Heart left ventricle (tissue), 16 donors: ENCODE data around the gene FHL2. TPM values are rescaled to one million over a fixed set of nuclear protein-coding genes. Genes with fewer than 3 reads are reported as not detected.

ENCODE experiments used
- ATAC-seq, 4 donors: fragments of 200-7000 bp; cut with Tn5 transposase; one replicate each; pipeline ENCODE4 v1.9.1; 2020 to 2022; ENCODE audit warnings: moderate library complexity in 4 of 4, mild to moderate bottlenecking in 3 of 4, moderate number of reproducible peaks in 1 of 4
- DNase-seq, 5 donors: peaks; one replicate each; pipeline ENCODE4 v3.0.0-alpha.2; 2020
- H3K27ac ChIP-seq, 12 donors: fragments of 200-600 bp; sonication (generic) in 4 of 12; one replicate each; pipeline versions ENCODE4 v1.5.0 to v1.8.0; 2016 to 2022; ENCODE audit warnings: mild to moderate bottlenecking in 2 of 12
- H3K27me3 ChIP-seq, 9 donors: fragments of 200-600 bp; sonication (generic) in 2 of 9; one replicate each; pipeline versions ENCODE4 v1.5.1 to v1.8.0; 2016 to 2022; ENCODE audit warnings: mild to moderate bottlenecking in 3 of 9
- H3K36me3 ChIP-seq, 9 donors: fragments of 200-600 bp; sonication (generic) in 2 of 9; one replicate each; pipeline versions ENCODE4 v1.5.0 to v1.8.0; 2018 to 2022; ENCODE audit warnings: mild to moderate bottlenecking in 2 of 9
- H3K4me1 ChIP-seq, 12 donors: fragments of 200-600 bp; sonication (generic) in 4 of 12; one replicate each; pipeline versions ENCODE4 v1.5.0 to v1.8.0; 2016 to 2022; ENCODE audit warnings: mild to moderate bottlenecking in 3 of 12
- H3K4me3 ChIP-seq, 12 donors: fragments of 200-600 bp; sonication (generic) in 4 of 12; one replicate each; pipeline versions ENCODE4 v1.5.0 to v1.8.0; 2017 to 2022; ENCODE audit warnings: mild to moderate bottlenecking in 9 of 12, moderate library complexity in 4 of 12
- H3K9me3 ChIP-seq, 12 donors: fragments of 200-600 bp; sonication (generic) in 4 of 12; one replicate each; pipeline versions ENCODE4 v1.5.0 to v1.8.0; 2016 to 2022; ENCODE audit warnings: mild to moderate bottlenecking in 1 of 12
- CTCF ChIP-seq, 12 donors: fragments of 200-600 bp; sonication (generic) in 4 of 12; IDR thresholded peaks; one replicate each; pipeline versions ENCODE4 v1.5.0 to v1.8.0; 2018 to 2022; ENCODE audit warnings: antibody characterized with exemption in 12 of 12, mild to moderate bottlenecking in 5 of 12
- POLR2A ChIP-seq, 2 donors: fragments of 450-650 bp; IDR thresholded peaks; one replicate each; pipeline ENCODE4 v1.6.1; 2017; ENCODE audit warnings: antibody characterized with exemption in 2 of 2, mild to moderate bottlenecking in 2 of 2, moderate library complexity in 2 of 2
- WGBS, 4 donors: extraction: QIAGEN DNeasy Blood & Tissue Kit in 2 of 4; methylation state at CpG; one replicate each; pipeline versions ENCODE4 v1.1.5 to v1.1.7; 2013 to 2018; 5-methylcytosine and 5-hydroxymethylcytosine counted together
- intact Hi-C, 10 donors: fragments of 100-400 bp; cut with DNase I; formaldehyde crosslinking; loops; one replicate each; pipeline versions ENCODE4 v1.11.1 to v1.14.2; 2022
- polyA plus RNA-seq, 2 donors: library from polyadenylated mRNA; stranded (reverse); fragments of 200-250 nt; gene quantifications; one replicate each; pipeline ENCODE4 v1.2.3, GENCODE V29; 2013
- total RNA-seq, 9 donors: library from RNA; depleted of rRNA in 2 of 9; stranded (reverse); fragments of >200 nt in 2 of 9; fragmentation: NEBNext Ultra II Directional in 3 of 9; extraction: Animal tissue kit (Norgen Biotek cat#: 25700) in 3 of 9; gene quantifications; one replicate each; pipeline versions ENCODE4 v1.1.0 to v1.2.4, GENCODE V29; 2016 to 2023
- donor health status: ischemic (EF 13 %, LVEDD 7.1; RV severe dilation, severe dysfunction).
- donor health status: healthy with polysubstance abuse.
- donor health status: DM: no; HTN: yes; CAD: no.
- donor health status: DM: no; HTN: no; CAD: no.
- donor health status: ischemic (EF 25% LVEDD 6.9; RV normal size, moderate dysfunction).
- donor health status: ischemic (EF 25% LVEDD 5.7; RV mildly dilated, moderate dysfunction).
- donor health status: healthy.
- donor health status: DM: yes; HTN: yes; CAD: no.
- donor health status: ischemic (EF 35%, LVEDD 5.7; RV mildly dilated, moderate dysfunction).
- donor health status: nonischemic (EF 11% LVEDD 7.7; RV severe dilation, severe dysfunction).
- donor health status: DM: yes; HTN: yes; CAD: no.
- donor health status: PGD.
- donor health status: ischemic (EF 29% LVEDD 5.4; RV normal size, mild dysfunction).
- donor health status: nonischemic (EF 23%, LVEDD 6.1; RV moderate dilation, normal function).

Gene FHL2
- total and polyA plus RNA-seq, 11 donors: 649 to 4,692 (median 1,165) TPM

DNA sequence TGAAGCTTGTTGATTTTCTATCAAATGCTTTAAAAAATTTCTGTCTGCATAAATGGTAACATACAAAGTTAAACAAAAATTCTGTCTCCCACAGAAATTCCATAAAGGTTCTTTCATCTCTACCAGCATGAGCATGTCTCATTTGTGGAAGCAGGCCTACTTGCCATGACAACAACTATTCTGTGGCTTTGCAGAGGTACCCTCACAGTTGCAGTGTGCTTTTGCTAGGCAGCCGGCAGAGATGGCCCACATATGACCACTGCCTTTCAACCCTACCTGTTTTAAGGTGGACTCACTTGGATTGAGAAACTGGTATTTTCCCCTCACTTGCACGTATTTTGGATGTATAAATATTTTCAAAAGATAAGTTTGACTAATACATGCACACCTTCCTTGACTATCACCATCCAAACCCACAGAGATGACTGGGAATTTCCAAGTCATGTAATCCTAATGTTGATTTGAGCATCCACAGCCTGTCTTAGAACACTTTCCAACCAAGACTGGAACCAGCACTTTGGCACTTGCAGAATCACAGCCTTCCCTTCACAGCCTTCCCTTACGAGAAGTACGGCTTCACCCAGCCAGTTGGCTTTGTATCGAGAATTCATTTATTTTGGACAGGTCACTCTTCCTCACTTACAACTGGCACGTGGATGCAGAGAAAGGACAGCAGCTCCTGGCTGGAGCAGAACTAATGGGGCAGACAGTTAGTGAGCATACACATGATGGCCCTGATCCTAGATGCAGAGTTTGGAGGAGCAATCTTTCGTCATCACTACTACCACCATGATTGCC lies 9.3 kb upstream of the FHL2 start:
- WGBS, 4 donors: 45 to 64% (median 54%) methylated on average over 7 of the region's 7 CpGs
- no peaks in the 10 kb centered on the region for H3K9me3 ChIP-seq
- H3K27me3 ChIP-seq: no peaks in the 10 kb centered on the region
- H3K4me1 ChIP-seq: peaks cover 4 to 95% (median 40%) of the 10 kb centered on the region in 12 donors
- ATAC-seq (no peak), DNase-seq (peak in 2 of 5 donors; percentile 14 to 20)
- no peak overlapping the region for H3K4me3 ChIP-seq
- peaks cover 0 to 17% (median 0%) of the 10 kb centered on the region in 9 donors for H3K36me3 ChIP-seq
- H3K27ac ChIP-seq: peak overlapping the region in 10 of 12 donors; percentile 15 to 81 (median 62)
- TF ChIP-seq POLR2A (IDR thresholded peaks at IDR 0.05): no peak
- TF ChIP-seq CTCF (IDR thresholded peaks at IDR 0.05): no peak
- intact Hi-C loops: loop anchor here in 1 of 10 donors (5.0 kb wide), 1 partner anchor 49 kb away; no protein-coding TSS in a partner anchor

DNA sequence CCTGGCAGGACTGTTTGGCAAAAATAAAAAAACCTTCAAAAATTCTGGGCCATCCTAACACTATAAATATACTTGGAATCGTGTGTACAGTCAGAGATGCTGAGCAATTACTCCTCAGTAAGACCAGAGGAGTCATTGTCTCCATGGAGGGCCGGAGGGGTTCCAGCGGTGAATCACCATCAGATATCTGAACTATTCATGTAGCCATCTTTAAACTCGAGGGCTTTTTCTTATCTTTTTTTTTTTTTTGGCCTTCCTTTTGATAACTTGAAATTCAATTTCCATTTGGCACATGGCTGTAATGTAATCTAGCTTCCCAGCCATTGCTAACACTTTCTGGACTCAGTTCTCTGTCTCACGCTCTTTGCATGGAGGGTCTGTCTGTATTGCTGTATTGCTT lies 7.4 kb upstream of the FHL2 start:
- intact Hi-C loops: loop anchor here in 1 of 10 donors (5.0 kb wide), 1 partner anchor 51 kb away; no protein-coding TSS in a partner anchor
- Histone ChIP-seq H3K9me3 (no peaks in the 10 kb centered on the region), H3K27ac (peak overlapping the region in 10 of 12 donors; percentile 2 to 76 (median 67)), H3K36me3 (peaks cover 0 to 18% (median 0%) of the 10 kb centered on the region in 9 donors), H3K27me3 (no peaks in the 10 kb centered on the region), H3K4me1 (peaks cover 4 to 92% (median 40%) of the 10 kb centered on the region in 12 donors), H3K4me3 (no peak overlapping the region)
- TF ChIP-seq POLR2A (IDR thresholded peaks at IDR 0.05) (no peak), CTCF (IDR thresholded peaks at IDR 0.05) (no peak)
- DNase-seq (peak in 2 of 5 donors; percentile 11 to 32), ATAC-seq (no peak)
- 46 to 51% (median 49%) methylated on average over 5 of the region's 5 CpGs for WGBS, 4 donors

- Histone ChIP-seq H3K27me3 (no peaks in the 10 kb centered on the region), H3K4me1 (peaks cover 0 to 92% (median 34%) of the 10 kb centered on the region in 12 donors), H3K27ac (peak overlapping the region in 10 of 12 donors; percentile 40 to 76 (median 67)), H3K4me3 (no peak overlapping the region), H3K9me3 (no peaks in the 10 kb centered on the region), H3K36me3 (peaks cover 0 to 18% (median 0%) of the 10 kb centered on the region in 9 donors)
- ATAC-seq: no peak
- intact Hi-C loops: loop anchor here in 1 of 10 donors (5.0 kb wide), 1 partner anchor 52 kb away; no protein-coding TSS in a partner anchor
- peak in 2 of 5 donors; percentile 22 to 24 for DNase-seq
- 54 to 66% (median 61%) methylated on average over 4 of the region's 4 CpGs for WGBS, 4 donors
- TF ChIP-seq CTCF (IDR thresholded peaks at IDR 0.05) (no peak), POLR2A (IDR thresholded peaks at IDR 0.05) (no peak)
Measured at GRCh38 chr2:105405291-105405690, 6.4 kb upstream of the FHL2 start.

DNA sequence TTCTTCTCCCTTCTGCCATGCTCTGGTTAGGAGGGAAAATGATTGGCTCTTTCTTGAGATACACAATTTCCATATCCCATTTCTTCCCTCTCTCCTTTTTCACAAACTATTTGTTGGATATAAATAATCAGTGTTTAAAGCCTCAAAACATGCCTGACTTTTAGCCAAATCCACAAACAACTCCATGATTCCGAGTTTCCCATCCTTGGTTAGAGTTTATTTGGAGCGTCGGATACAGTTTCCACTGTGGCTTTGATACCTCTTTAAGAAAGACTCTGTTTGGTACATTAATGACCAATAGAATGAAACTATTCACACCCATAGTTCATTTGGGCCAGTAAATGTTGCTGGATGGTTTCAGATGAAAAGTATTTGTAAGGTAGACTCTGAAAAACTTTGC lies 5.9 kb upstream of the FHL2 start:
- H3K27ac ChIP-seq: peak overlapping the region; percentile 12 to 76 (median 67)
- TF ChIP-seq POLR2A (IDR thresholded peaks at IDR 0.05): no peak
- TF ChIP-seq CTCF (IDR thresholded peaks at IDR 0.05): no peak
- H3K4me1 ChIP-seq: peaks cover 0 to 92% (median 31%) of the 10 kb centered on the region in 12 donors
- ATAC-seq (no peak), DNase-seq (no peak)
- no peaks in the 10 kb centered on the region for H3K9me3 ChIP-seq
- peaks cover 0 to 2% (median 0%) of the 10 kb centered on the region in 9 donors for H3K27me3 ChIP-seq
- intact Hi-C loops: loop anchor here in 1 of 10 donors (5.0 kb wide), 1 partner anchor 53 kb away; no protein-coding TSS in a partner anchor
- WGBS, 4 donors: 37 to 68% (median 57%) methylated on average over 3 of the region's 3 CpGs
- H3K36me3 ChIP-seq: peaks cover 0 to 18% (median 0%) of the 10 kb centered on the region in 9 donors
- peak overlapping the region in 1 of 12 donors; percentile 2 for H3K4me3 ChIP-seq
